CD4-positive, CD25-positive, alpha-beta regulatory T cell (primary cell): ENCODE results near the gene CXCR2. TPM values are rescaled to one million over a fixed set of nuclear protein-coding genes. Genes with fewer than 3 reads are reported as not detected.
"Not testable (repeated sequence)": the region's sequence is repeated elsewhere in the genome, so short reads cannot be mapped to it uniquely, and the experiment has no call there.

Experiments used
- ATAC-seq, 2 donors: fragments of 150-1000 bp; cut with Tn5 transposase; one replicate each; pipeline ENCODE4 v1.10.0; 2021; ENCODE audit warnings: low read depth in 2 of 2, moderate number of reproducible peaks in 2 of 2, moderate library complexity in 1 of 2
- DNase-seq, 3 donors: peaks; one replicate each; pipeline versions ENCODE4 v3.0.0 to v3.0.0-alpha.2; 2012 to 2022; ENCODE audit warnings: mixed read lengths in 1 of 3
- H3K27ac ChIP-seq: one replicate; pipeline ENCODE4 v1.7.0; 2013; ENCODE audit warnings: mild to moderate bottlenecking, low read length; ENCODE audit not compliant: insufficient read depth, poor library complexity, severe bottlenecking
- H3K27me3 ChIP-seq: one replicate; pipeline ENCODE4 v1.7.0; 2013; ENCODE audit warnings: low read length; ENCODE audit not compliant: control insufficient read depth, insufficient read depth
- H3K36me3 ChIP-seq: one replicate; pipeline ENCODE4 v1.7.0; 2013; ENCODE audit warnings: mild to moderate bottlenecking, low read length, moderate library complexity; ENCODE audit not compliant: control insufficient read depth, insufficient read depth
- H3K4me1 ChIP-seq: 2 replicates; pipeline ENCODE4 v1.7.0; 2013; ENCODE audit warnings: mild to moderate bottlenecking, low read length; ENCODE audit not compliant: insufficient read depth, control insufficient read depth, poor library complexity, severe bottlenecking
- H3K4me3 ChIP-seq: one replicate; pipeline ENCODE4 v1.7.0; 2013; ENCODE audit warnings: low read depth, mild to moderate bottlenecking, low read length, moderate library complexity
- H3K9me3 ChIP-seq, 2 experiments: 1 replicate in 1 of 2; 2 replicates in 1 of 2; pipeline ENCODE4 v1.7.0; 2013; ENCODE audit warnings: low read length in 2 of 2, mild to moderate bottlenecking in 1 of 2, moderate library complexity in 1 of 2; ENCODE audit not compliant: control insufficient read depth in 2 of 2
- H3K27ac Mint-ChIP-seq, 3 donors: one replicate each; pipeline ENCODE4 v1.8.0; 2020 to 2022; ENCODE audit warnings: mild to moderate bottlenecking in 3 of 3, mixed read lengths in 3 of 3, moderate library complexity in 2 of 3
- H3K27me3 Mint-ChIP-seq: one replicate; pipeline ENCODE4 v1.8.0; 2022; ENCODE audit warnings: mild to moderate bottlenecking, mixed read lengths
- H3K36me3 Mint-ChIP-seq: one replicate; pipeline ENCODE4 v1.8.0; 2020; ENCODE audit warnings: mixed read lengths
- H3K4me1 Mint-ChIP-seq, 4 donors: one replicate each; pipeline ENCODE4 v1.8.0; 2020 to 2022; ENCODE audit warnings: mixed read lengths in 4 of 4, mild to moderate bottlenecking in 1 of 4
- H3K4me3 Mint-ChIP-seq, 4 donors: one replicate each; pipeline ENCODE4 v1.8.0; 2020 to 2022; ENCODE audit warnings: mild to moderate bottlenecking in 4 of 4, mixed read lengths in 4 of 4, moderate library complexity in 3 of 4
- H3K9me3 Mint-ChIP-seq, 7 donors: one replicate each; pipeline ENCODE4 v1.8.0; 2020 to 2022; ENCODE audit warnings: mixed read lengths in 7 of 7, mild to moderate bottlenecking in 3 of 7, moderate library complexity in 2 of 7
- polyA plus RNA-seq, 4 donors: library from polyadenylated mRNA; unstranded; fragments of 300-500 nt; fragmentation: Illumina TruSeq; gene quantifications; one replicate each; pipeline ENCODE4 v1.2.3, GENCODE V29; 2021
- total RNA-seq: library from RNA; stranded (reverse); gene quantifications from one replicate; pipeline ENCODE4 v1.2.3, GENCODE V29; 2022

Gene CXCR2
- total and polyA plus RNA-seq, 5 donors from 2014 or later: not detected

DNA sequence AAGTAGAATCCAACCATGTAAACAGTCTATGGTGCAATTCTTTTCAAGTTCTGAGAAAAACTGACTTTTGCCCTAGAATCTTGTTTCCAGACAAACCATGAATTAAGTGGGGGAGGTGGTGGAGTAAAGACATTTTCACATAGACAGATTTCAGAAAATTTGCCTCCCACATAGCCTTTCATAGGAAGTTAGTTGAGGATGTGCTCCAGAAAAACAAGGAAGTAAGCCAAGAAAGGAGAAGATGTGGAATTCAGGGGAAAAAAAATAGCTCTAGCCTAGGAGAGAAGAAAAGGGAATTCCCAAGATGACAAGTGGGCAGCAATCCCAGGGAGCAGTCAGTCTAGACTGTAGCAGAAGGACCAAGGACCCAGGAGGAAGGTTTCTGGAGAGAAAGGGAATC lies 39.4 kb upstream of the CXCR2 start:
- H3K9me3 Mint-ChIP-seq: peaks cover 0 to 14% (median 7%) of the 10 kb centered on the region in 7 donors

DNA sequence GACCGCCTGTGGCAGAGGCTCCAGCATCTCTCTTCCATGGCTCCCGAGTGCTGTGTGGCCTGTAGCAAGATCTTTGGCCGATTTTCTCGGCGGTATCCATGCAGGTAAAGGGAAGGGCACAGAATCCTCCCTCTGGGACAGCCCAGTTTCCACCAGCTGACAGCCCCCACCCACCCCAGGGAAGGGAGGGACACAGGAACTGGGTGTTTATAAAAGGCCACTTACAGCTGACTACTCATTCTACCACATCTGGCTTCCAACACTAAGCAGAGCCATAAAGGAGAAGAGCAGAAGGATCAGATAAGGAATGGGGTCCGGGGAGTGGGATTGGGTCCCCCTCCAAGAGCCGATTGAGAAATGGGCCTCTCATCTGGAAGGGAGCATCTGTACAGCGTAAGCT lies 36.6 kb upstream of the CXCR2 start:
- Mint-ChIP-seq H3K27ac (no peak overlapping the region), H3K4me1 (no peaks in the 10 kb centered on the region), H3K9me3 (peaks cover 0 to 12% (median 7%) of the 10 kb centered on the region in 7 donors), H3K27me3 (peaks cover 12% of the 10 kb centered on the region), H3K4me3 (no peak overlapping the region), H3K36me3 (no peaks in the 10 kb centered on the region)
- Histone ChIP-seq H3K27me3 (peaks cover 2% of the 10 kb centered on the region), H3K9me3 (peaks cover 8 to 10% of the 10 kb centered on the region in 2 experiments), H3K36me3 (no peaks in the 10 kb centered on the region), H3K4me1 (no peaks in the 10 kb centered on the region), H3K27ac (no peak overlapping the region), H3K4me3 (no peak overlapping the region)
- no peak for DNase-seq
- ATAC-seq: no peak

More for the DNA sequence above, 39.4 kb upstream of the CXCR2 start:
- Histone ChIP-seq H3K36me3 (no peaks in the 10 kb centered on the region), H3K27ac (no peak overlapping the region), H3K4me3 (no peak overlapping the region), H3K9me3 (peaks cover 8 to 10% of the 10 kb centered on the region in 2 experiments), H3K4me1 (no peaks in the 10 kb centered on the region), H3K27me3 (peaks cover 2% of the 10 kb centered on the region)
- H3K4me1 Mint-ChIP-seq: no peaks in the 10 kb centered on the region
- H3K4me3 Mint-ChIP-seq: no peak overlapping the region
- ATAC-seq (no peak), DNase-seq (no peak)
- peaks cover 12% of the 10 kb centered on the region for H3K27me3 Mint-ChIP-seq
- H3K36me3 Mint-ChIP-seq: no peaks in the 10 kb centered on the region
- no peak overlapping the region for H3K27ac Mint-ChIP-seq

- H3K27me3 Mint-ChIP-seq: peaks cover 7% of the 10 kb centered on the region
- Histone ChIP-seq H3K27ac (no peak overlapping the region), H3K27me3 (peaks cover 2% of the 10 kb centered on the region), H3K4me1 (no peaks in the 10 kb centered on the region), H3K36me3 (no peaks in the 10 kb centered on the region), H3K4me3 (no peak overlapping the region), H3K9me3 (peaks cover under 1 to 1% of the 10 kb centered on the region in 2 experiments)
- DNase-seq (no peak), ATAC-seq (no peak)
- H3K9me3 Mint-ChIP-seq: peaks cover 0 to 4% (median under 1%) of the 10 kb centered on the region in 7 donors
- no peaks in the 10 kb centered on the region for H3K36me3 Mint-ChIP-seq
- no peak overlapping the region for H3K27ac Mint-ChIP-seq
- no peaks in the 10 kb centered on the region for H3K4me1 Mint-ChIP-seq
- no peak overlapping the region for H3K4me3 Mint-ChIP-seq
Observed at GRCh38 chr2:218091746-218092145, 34.1 kb upstream of the CXCR2 start.

DNA sequence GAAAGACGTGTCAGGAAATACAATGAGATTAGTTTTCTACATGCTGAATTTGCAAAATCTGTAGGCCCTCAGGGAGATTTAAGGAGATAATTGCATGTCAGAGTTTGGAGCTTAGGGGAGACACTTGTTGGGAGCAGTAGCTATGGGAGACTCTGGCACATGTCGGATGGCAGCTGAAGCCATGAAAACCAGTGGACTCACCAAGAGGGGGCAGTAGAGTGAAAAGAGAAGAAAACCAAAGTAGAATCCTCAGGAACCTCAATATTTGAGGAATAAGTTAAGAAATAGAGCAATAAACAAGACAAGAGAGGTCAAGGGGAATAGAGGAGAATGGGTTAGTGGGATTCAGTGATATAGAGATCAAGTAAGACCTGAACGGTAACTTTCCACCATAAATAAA lies 31.9 kb upstream of the CXCR2 start:
- H3K36me3 Mint-ChIP-seq: no peaks in the 10 kb centered on the region
- H3K9me3 ChIP-seq: no peaks in the 10 kb centered on the region
- peaks cover 0 to 4% (median 0%) of the 10 kb centered on the region in 7 donors for H3K9me3 Mint-ChIP-seq
- no peaks in the 10 kb centered on the region for H3K4me1 Mint-ChIP-seq
- ATAC-seq (no peak), DNase-seq (no peak)
- no peak overlapping the region for H3K4me3 Mint-ChIP-seq
- peaks cover 7% of the 10 kb centered on the region for H3K27me3 Mint-ChIP-seq
- no peak overlapping the region for H3K4me3 ChIP-seq
- H3K27ac Mint-ChIP-seq: no peak overlapping the region
- H3K36me3 ChIP-seq: no peaks in the 10 kb centered on the region
- no peak overlapping the region for H3K27ac ChIP-seq
- peaks cover 1% of the 10 kb centered on the region for H3K27me3 ChIP-seq
- no peaks in the 10 kb centered on the region for H3K4me1 ChIP-seq

DNA sequence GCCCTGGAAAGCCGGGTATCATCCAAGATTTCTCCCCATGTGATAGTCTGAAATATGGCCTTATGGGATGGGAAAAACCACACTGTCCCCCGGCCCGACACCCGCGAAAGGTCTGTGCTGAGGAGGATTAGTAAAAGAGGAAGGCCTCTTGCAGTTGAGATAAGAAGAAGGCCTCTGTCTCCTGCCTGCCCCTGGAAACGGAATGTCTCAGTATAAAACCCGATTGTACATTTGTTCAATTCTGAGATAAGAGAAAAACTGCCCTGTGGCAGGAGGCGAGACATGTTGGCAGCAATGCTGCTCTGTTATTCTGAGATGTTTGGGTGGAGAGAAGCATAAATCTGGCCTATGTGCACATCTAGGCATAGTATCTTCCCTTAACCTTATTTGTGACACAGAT lies 30.0 kb upstream of the CXCR2 start:
- Mint-ChIP-seq H3K9me3 (peaks cover 0 to 2% (median 0%) of the 10 kb centered on the region in 7 donors), H3K4me1 (no peaks in the 10 kb centered on the region), H3K27me3 (peaks cover 17% of the 10 kb centered on the region), H3K4me3 (no peak overlapping the region), H3K36me3 (no peaks in the 10 kb centered on the region), H3K27ac (no peak overlapping the region)
- no peak for ATAC-seq
- DNase-seq: no peak
- Histone ChIP-seq H3K36me3 (no peaks in the 10 kb centered on the region), H3K9me3 (no peaks in the 10 kb centered on the region), H3K4me3 (no peak overlapping the region), H3K27me3 (no peaks in the 10 kb centered on the region), H3K27ac (no peak overlapping the region), H3K4me1 (no peaks in the 10 kb centered on the region)

GRCh38 chr2:218097975-218098374 lies 27.9 kb upstream of the CXCR2 start:
- H3K27ac ChIP-seq: no peak overlapping the region
- no peaks in the 10 kb centered on the region for H3K27me3 ChIP-seq
- no peaks in the 10 kb centered on the region for H3K9me3 ChIP-seq
- Mint-ChIP-seq H3K9me3 (peaks cover 0 to 2% (median 0%) of the 10 kb centered on the region in 7 donors), H3K36me3 (no peaks in the 10 kb centered on the region), H3K4me3 (no peak overlapping the region), H3K27me3 (peaks cover 16% of the 10 kb centered on the region), H3K27ac (no peak overlapping the region), H3K4me1 (no peaks in the 10 kb centered on the region)
- H3K36me3 ChIP-seq: no peaks in the 10 kb centered on the region
- no peak for DNase-seq
- no peak overlapping the region for H3K4me3 ChIP-seq
- no peak for ATAC-seq
- no peaks in the 10 kb centered on the region for H3K4me1 ChIP-seq

- ATAC-seq, H3K36me3 ChIP-seq, H3K9me3 ChIP-seq, H3K4me3 ChIP-seq, H3K4me3 Mint-ChIP-seq, H3K27ac ChIP-seq, H3K27ac Mint-ChIP-seq, H3K36me3 Mint-ChIP-seq, H3K27me3 ChIP-seq, H3K4me1 Mint-ChIP-seq, H3K4me1 ChIP-seq, DNase-seq: not testable (repeated sequence)
- Mint-ChIP-seq H3K27me3 (peaks cover 14% of the 10 kb centered on the region), H3K9me3 (peaks cover 4 to 19% (median 5%) of the 10 kb centered on the region in 7 donors)
Observed at GRCh38 chr2:218108834-218109233, 17.0 kb upstream of the CXCR2 start.

DNA sequence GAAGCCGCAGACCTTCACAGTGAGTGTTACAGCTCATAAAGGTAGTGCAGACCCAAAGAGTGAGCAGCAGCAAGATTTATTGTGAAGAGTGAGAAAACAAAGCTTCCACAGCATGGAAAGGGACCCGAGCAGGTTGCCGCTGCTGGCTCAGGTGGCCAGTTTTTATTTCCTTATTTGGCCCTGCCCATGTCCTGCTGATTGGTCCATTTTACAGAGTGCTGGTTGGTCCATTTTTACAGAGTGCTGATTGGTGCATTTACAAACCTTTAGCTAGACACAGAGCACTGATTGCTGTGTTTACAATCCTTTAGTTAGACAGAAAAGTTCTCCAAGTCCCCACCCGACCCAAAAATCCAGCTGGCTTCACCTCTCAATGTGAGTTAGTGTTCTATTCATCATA lies 4.0 kb upstream of the CXCR2 start:
- not testable (repeated sequence) for H3K27ac Mint-ChIP-seq, H3K27me3 ChIP-seq, H3K4me1 ChIP-seq, H3K27ac ChIP-seq, H3K4me3 Mint-ChIP-seq, H3K9me3 ChIP-seq, DNase-seq, H3K36me3 Mint-ChIP-seq, ATAC-seq, H3K36me3 ChIP-seq, H3K4me1 Mint-ChIP-seq, H3K4me3 ChIP-seq
- Mint-ChIP-seq H3K27me3 (peaks cover 32% of the 10 kb centered on the region), H3K9me3 (peaks cover 0 to 44% (median 12%) of the 10 kb centered on the region in 7 donors)
